Liver (tissue), 9 donors: ENCODE data around the gene PHF11. TPM values are rescaled to one million over a fixed set of nuclear protein-coding genes. Genes with fewer than 3 reads are reported as not detected.

ENCODE experiments used
- DNase-seq: peaks from one replicate; pipeline ENCODE4 v3.0.0-alpha.2; 2017; ENCODE audit warnings: low spot score
- H3K27ac ChIP-seq, 2 donors: one replicate each; pipeline ENCODE4 v1.7.0; 2013; ENCODE audit warnings: inconsistent platforms in 2 of 2, low read length in 2 of 2, control low read depth in 1 of 2, low read depth in 1 of 2, mild to moderate bottlenecking in 1 of 2
- H3K27me3 ChIP-seq, 4 donors: one replicate each; pipeline versions ENCODE4 v1.6.1 to v1.7.0; 2013; ENCODE audit warnings: low read length in 3 of 4, inconsistent platforms in 1 of 4, mild to moderate bottlenecking in 1 of 4, moderate library complexity in 1 of 4; ENCODE audit not compliant: control insufficient read depth in 4 of 4, insufficient read depth in 4 of 4
- H3K36me3 ChIP-seq, 4 donors: one replicate each; pipeline versions ENCODE4 v1.6.1 to v1.7.0; 2013; ENCODE audit warnings: low read length in 3 of 4, mild to moderate bottlenecking in 3 of 4, low read depth in 1 of 4, moderate library complexity in 1 of 4; ENCODE audit not compliant: control insufficient read depth in 4 of 4, insufficient read depth in 3 of 4
- H3K4me1 ChIP-seq, 4 donors: one replicate each; pipeline versions ENCODE4 v1.6.1 to v1.7.0; 2013; ENCODE audit warnings: low read length in 3 of 4, mild to moderate bottlenecking in 3 of 4, moderate library complexity in 1 of 4; ENCODE audit not compliant: control insufficient read depth in 4 of 4, insufficient read depth in 4 of 4
- H3K4me3 ChIP-seq, 3 donors: one replicate each; pipeline versions ENCODE4 v1.6.1 to v1.7.0; 2013; ENCODE audit warnings: low read length in 3 of 3, control low read depth in 1 of 3, low read depth in 1 of 3, mild to moderate bottlenecking in 1 of 3
- H3K9ac ChIP-seq, 2 donors: one replicate each; pipeline ENCODE4 v1.7.0; 2013; ENCODE audit warnings: low read length in 2 of 2, mild to moderate bottlenecking in 2 of 2, moderate library complexity in 2 of 2, control low read depth in 1 of 2, low read depth in 1 of 2
- H3K9me3 ChIP-seq, 4 donors: one replicate each; pipeline versions ENCODE4 v1.6.1 to v1.7.0; 2013; ENCODE audit warnings: low read length in 3 of 4; ENCODE audit not compliant: control insufficient read depth in 4 of 4
- EGR1 ChIP-seq, 2 donors: IDR thresholded peaks; 2 replicates each; pipeline ENCODE4 v1.6.1; 2016 to 2018; ENCODE audit warnings: antibody characterized with exemption in 2 of 2, low read depth in 2 of 2
- FOXA1 ChIP-seq: IDR thresholded peaks from 2 replicates; pipeline ENCODE4 v1.6.1; 2016; ENCODE audit warnings: antibody characterized with exemption
- FOXA2 ChIP-seq: IDR thresholded peaks from 2 replicates; pipeline ENCODE4 v1.6.1; 2016; ENCODE audit warnings: antibody characterized with exemption
- GABPA ChIP-seq, 2 donors: IDR thresholded peaks in 1 of 2; conservative IDR thresholded peaks in 1 of 2; 2 replicates each; pipeline ENCODE4 v1.6.1; 2016; ENCODE audit warnings: antibody characterized with exemption in 2 of 2, mild to moderate bottlenecking in 1 of 2, moderate library complexity in 1 of 2
- HNF4A ChIP-seq, 2 donors: conservative IDR thresholded peaks; 2 replicates each; pipeline ENCODE4 v1.6.1; 2016; ENCODE audit warnings: antibody characterized with exemption in 2 of 2, mild to moderate bottlenecking in 2 of 2
- HNF4G ChIP-seq: IDR thresholded peaks from 2 replicates; pipeline ENCODE4 v1.6.1; 2016; ENCODE audit warnings: antibody characterized with exemption
- JUND ChIP-seq, 2 donors: IDR thresholded peaks; 2 replicates each; pipeline ENCODE4 v1.6.1; 2016; ENCODE audit warnings: antibody characterized with exemption in 2 of 2
- NR2F2 ChIP-seq: IDR thresholded peaks from 2 replicates; pipeline ENCODE4 v1.6.1; 2016; ENCODE audit warnings: antibody characterized with exemption
- RAD21 ChIP-seq, 2 donors: IDR thresholded peaks; 2 replicates each; pipeline ENCODE4 v1.6.1; 2016; ENCODE audit warnings: antibody characterized with exemption in 2 of 2, mild to moderate bottlenecking in 2 of 2
- RXRA ChIP-seq, 2 donors: IDR thresholded peaks; 2 replicates each; pipeline ENCODE4 v1.6.1; 2017 to 2018; ENCODE audit warnings: antibody characterized with exemption in 2 of 2, mild to moderate bottlenecking in 1 of 2
- SP1 ChIP-seq: IDR thresholded peaks from 2 replicates; pipeline ENCODE4 v1.6.1; 2018; ENCODE audit warnings: antibody characterized with exemption, mild to moderate bottlenecking
- TAF1 ChIP-seq: conservative IDR thresholded peaks from 2 replicates; pipeline ENCODE4 v1.6.1; 2016; ENCODE audit warnings: antibody characterized with exemption, mild to moderate bottlenecking
- YY1 ChIP-seq: IDR thresholded peaks from 2 replicates; pipeline ENCODE4 v1.6.1; 2016; ENCODE audit warnings: antibody characterized with exemption, mild to moderate bottlenecking
- WGBS: extraction: QIAGEN DNeasy Blood & Tissue Kit; methylation state at CpG from one replicate; pipeline ENCODE4 v1.1.7; 2013; 5-methylcytosine and 5-hydroxymethylcytosine counted together
- polyA plus RNA-seq, 2 donors: library from polyadenylated mRNA; stranded (reverse) in 1 of 2; unstranded in 1 of 2; fragments of 200-250 nt in 1 of 2; fragments of >200 nt in 1 of 2; fragmentation: Nextera tagmentation in 1 of 2; extraction: Ambion mirVana in 1 of 2; gene quantifications; one replicate each; pipeline versions ENCODE4 v1.2.1 to v1.2.3, GENCODE V29; 2013 to 2015
- total RNA-seq, 2 donors: library from RNA; depleted of rRNA; stranded (reverse); fragments of >200 nt; gene quantifications; one replicate each; pipeline ENCODE4 v1.2.3, GENCODE V29; 2014
- TF ChIP-seq, protein P1 (sequence below): IDR thresholded peaks from 2 replicates; pipeline ENCODE4 v1.6.1; 2016; ENCODE audit warnings: antibody characterized with exemption
- TF ChIP-seq, protein P2 (sequence below): IDR thresholded peaks from 2 replicates; pipeline ENCODE4 v1.6.1; 2016; ENCODE audit warnings: antibody characterized with exemption
- TF ChIP-seq, protein P3 (sequence below): IDR thresholded peaks from 2 replicates; pipeline ENCODE4 v1.6.1; 2016; ENCODE audit warnings: antibody characterized with exemption
- TF ChIP-seq, protein P4 (sequence below): fragments of 150-350 bp; IDR thresholded peaks from 2 replicates; pipeline ENCODE4 v1.5.1; 2017; ENCODE audit warnings: improper control_type of control experiment, low read depth, low read length; ENCODE audit not compliant: missing input control
- TF ChIP-seq, protein P5 (sequence below): IDR thresholded peaks from 2 replicates; pipeline ENCODE4 v1.6.1; 2016; ENCODE audit warnings: antibody characterized with exemption, mild to moderate bottlenecking
- donor health status: healthy.
- donor health status: healthy.
- donor health status: healthy.
- donor health status: healthy.
- donor health status: healthy.

PHF11 gene
- total and polyA plus RNA-seq, 4 donors = 8.6 to 16.1 (median 11.5) TPM

DNA sequence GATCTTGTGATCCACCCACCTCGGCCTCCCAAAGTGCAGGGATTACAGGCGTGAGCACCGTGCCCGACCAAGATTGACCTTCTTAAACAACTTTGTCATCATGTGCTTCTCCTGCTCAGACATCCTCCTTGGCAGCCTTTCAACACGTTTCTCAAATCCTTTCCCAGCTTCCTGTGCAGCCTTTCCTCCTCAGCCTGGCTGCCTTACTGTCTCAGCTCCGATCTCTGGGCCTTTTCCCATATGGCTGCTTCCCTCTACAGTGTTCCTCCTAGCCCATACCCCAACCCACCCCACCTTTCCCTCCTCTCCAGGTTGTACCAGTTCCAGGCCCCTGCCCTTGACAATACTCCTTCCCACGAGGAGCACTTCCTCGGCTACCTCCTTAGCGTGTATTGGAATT is 7.2 kb downstream of the PHF11 start:
- TF ChIP-seq FOXA2 (no peak), NR2F2 (no peak), RXRA (IDR thresholded peaks at IDR 0.05) (no peak), YY1 (no peak), HNF4A (conservative IDR thresholded peaks at IDR 0.05) (no peak), SP1 (no peak), RAD21 (IDR thresholded peaks at IDR 0.05) (no peak), GABPA (IDR thresholded peaks at IDR 0.05 in 1 of 2, conservative IDR thresholded peaks at IDR 0.05 in 1 of 2) (no peak), EGR1 (IDR thresholded peaks at IDR 0.05; ENCODE audit: low read depth in 2 of 2) (no peak)
- TF ChIP-seq, protein P1, sequence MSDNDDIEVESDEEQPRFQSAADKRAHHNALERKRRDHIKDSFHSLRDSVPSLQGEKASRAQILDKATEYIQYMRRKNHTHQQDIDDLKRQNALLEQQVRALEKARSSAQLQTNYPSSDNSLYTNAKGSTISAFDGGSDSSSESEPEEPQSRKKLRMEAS = no peak
- TF ChIP-seq, protein P2, sequence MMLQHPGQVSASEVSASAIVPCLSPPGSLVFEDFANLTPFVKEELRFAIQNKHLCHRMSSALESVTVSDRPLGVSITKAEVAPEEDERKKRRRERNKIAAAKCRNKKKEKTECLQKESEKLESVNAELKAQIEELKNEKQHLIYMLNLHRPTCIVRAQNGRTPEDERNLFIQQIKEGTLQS = no peak

DNA sequence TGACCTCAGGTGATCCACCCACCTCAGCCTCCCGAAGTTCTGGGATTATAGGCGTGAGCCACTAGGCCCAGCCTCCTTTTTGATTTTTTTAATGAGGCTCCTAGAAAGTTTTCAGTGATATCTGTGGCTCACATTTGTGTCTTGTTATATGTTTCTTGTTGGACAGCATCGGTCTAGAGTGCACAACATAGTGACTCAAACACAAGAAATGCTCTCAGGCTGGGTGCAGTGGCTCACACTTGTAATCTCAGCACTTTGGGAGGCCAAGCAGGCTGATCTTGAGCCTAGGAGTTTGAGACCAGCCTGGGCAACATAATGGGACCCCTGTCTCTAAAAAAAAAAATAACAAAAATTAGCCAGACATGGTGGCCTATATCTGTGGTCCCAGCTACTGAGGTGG is 8.2 kb downstream of the PHF11 start:
- Histone ChIP-seq H3K27ac (no peak overlapping the region), H3K4me1 (no peaks in the 10 kb centered on the region), H3K4me3 (no peak overlapping the region), H3K27me3 (no peaks in the 10 kb centered on the region), H3K9me3 (no peaks in the 10 kb centered on the region), H3K36me3 (peaks cover 0 to 6% (median 2%) of the 10 kb centered on the region in 4 donors), H3K9ac (no peak overlapping the region)
- no peak for DNase-seq
- TF ChIP-seq GABPA (IDR thresholded peaks at IDR 0.05 in 1 of 2, conservative IDR thresholded peaks at IDR 0.05 in 1 of 2) (no peak), HNF4A (conservative IDR thresholded peaks at IDR 0.05) (no peak), YY1 (no peak), EGR1 (IDR thresholded peaks at IDR 0.05; ENCODE audit: low read depth in 2 of 2) (no peak), NR2F2 (no peak), RAD21 (IDR thresholded peaks at IDR 0.05) (no peak), HNF4G (no peak), FOXA2 (no peak), RXRA (IDR thresholded peaks at IDR 0.05) (no peak), FOXA1 (no peak), JUND (IDR thresholded peaks at IDR 0.05) (no peak), SP1 (no peak), TAF1 (no peak)
- TF ChIP-seq, protein P2 = no peak
- TF ChIP-seq, protein P3, sequence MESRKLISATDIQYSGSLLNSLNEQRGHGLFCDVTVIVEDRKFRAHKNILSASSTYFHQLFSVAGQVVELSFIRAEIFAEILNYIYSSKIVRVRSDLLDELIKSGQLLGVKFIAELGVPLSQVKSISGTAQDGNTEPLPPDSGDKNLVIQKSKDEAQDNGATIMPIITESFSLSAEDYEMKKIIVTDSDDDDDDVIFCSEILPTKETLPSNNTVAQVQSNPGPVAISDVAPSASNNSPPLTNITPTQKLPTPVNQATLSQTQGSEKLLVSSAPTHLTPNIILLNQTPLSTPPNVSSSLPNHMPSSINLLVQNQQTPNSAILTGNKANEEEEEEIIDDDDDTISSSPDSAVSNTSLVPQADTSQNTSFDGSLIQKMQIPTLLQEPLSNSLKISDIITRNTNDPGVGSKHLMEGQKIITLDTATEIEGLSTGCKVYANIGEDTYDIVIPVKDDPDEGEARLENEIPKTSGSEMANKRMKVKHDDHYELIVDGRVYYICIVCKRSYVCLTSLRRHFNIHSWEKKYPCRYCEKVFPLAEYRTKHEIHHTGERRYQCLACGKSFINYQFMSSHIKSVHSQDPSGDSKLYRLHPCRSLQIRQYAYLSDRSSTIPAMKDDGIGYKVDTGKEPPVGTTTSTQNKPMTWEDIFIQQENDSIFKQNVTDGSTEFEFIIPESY = no peak
- TF ChIP-seq, protein P4, sequence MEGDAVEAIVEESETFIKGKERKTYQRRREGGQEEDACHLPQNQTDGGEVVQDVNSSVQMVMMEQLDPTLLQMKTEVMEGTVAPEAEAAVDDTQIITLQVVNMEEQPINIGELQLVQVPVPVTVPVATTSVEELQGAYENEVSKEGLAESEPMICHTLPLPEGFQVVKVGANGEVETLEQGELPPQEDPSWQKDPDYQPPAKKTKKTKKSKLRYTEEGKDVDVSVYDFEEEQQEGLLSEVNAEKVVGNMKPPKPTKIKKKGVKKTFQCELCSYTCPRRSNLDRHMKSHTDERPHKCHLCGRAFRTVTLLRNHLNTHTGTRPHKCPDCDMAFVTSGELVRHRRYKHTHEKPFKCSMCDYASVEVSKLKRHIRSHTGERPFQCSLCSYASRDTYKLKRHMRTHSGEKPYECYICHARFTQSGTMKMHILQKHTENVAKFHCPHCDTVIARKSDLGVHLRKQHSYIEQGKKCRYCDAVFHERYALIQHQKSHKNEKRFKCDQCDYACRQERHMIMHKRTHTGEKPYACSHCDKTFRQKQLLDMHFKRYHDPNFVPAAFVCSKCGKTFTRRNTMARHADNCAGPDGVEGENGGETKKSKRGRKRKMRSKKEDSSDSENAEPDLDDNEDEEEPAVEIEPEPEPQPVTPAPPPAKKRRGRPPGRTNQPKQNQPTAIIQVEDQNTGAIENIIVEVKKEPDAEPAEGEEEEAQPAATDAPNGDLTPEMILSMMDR = no peak
- TF ChIP-seq, protein P1 = no peak
- TF ChIP-seq, protein P5, sequence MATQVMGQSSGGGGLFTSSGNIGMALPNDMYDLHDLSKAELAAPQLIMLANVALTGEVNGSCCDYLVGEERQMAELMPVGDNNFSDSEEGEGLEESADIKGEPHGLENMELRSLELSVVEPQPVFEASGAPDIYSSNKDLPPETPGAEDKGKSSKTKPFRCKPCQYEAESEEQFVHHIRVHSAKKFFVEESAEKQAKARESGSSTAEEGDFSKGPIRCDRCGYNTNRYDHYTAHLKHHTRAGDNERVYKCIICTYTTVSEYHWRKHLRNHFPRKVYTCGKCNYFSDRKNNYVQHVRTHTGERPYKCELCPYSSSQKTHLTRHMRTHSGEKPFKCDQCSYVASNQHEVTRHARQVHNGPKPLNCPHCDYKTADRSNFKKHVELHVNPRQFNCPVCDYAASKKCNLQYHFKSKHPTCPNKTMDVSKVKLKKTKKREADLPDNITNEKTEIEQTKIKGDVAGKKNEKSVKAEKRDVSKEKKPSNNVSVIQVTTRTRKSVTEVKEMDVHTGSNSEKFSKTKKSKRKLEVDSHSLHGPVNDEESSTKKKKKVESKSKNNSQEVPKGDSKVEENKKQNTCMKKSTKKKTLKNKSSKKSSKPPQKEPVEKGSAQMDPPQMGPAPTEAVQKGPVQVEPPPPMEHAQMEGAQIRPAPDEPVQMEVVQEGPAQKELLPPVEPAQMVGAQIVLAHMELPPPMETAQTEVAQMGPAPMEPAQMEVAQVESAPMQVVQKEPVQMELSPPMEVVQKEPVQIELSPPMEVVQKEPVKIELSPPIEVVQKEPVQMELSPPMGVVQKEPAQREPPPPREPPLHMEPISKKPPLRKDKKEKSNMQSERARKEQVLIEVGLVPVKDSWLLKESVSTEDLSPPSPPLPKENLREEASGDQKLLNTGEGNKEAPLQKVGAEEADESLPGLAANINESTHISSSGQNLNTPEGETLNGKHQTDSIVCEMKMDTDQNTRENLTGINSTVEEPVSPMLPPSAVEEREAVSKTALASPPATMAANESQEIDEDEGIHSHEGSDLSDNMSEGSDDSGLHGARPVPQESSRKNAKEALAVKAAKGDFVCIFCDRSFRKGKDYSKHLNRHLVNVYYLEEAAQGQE = no peak
- 96% methylated on average over 3 of the region's 3 CpGs for WGBS

More for the DNA sequence above, 7.2 kb downstream of the PHF11 start:
- Histone ChIP-seq H3K4me1 (no peaks in the 10 kb centered on the region), H3K36me3 (peaks cover 0 to 6% (median 3%) of the 10 kb centered on the region in 4 donors), H3K27ac (no peak overlapping the region), H3K9me3 (no peaks in the 10 kb centered on the region), H3K9ac (no peak overlapping the region), H3K27me3 (no peaks in the 10 kb centered on the region), H3K4me3 (no peak overlapping the region)
- 74% methylated on average over 9 of the region's 9 CpGs for WGBS
- no peak for DNase-seq
